Type B pancreatic cell (in vitro differentiated cells): ENCODE data around the gene RASA2. TPM values are rescaled to one million over a fixed set of nuclear protein-coding genes. Genes with fewer than 3 reads are reported as not detected.

Experiments
- DNase-seq: peaks from one replicate; pipeline ENCODE4 v3.0.0; 2021; ENCODE audit warnings: mixed read lengths; ENCODE audit not compliant: unreplicated experiment; ENCODE audit errors: extremely low spot score
- H3K27ac Mint-ChIP-seq: 2 replicates; pipeline ENCODE4 v1.8.0; 2021; ENCODE audit warnings: mild to moderate bottlenecking, mixed read lengths
- H3K27me3 Mint-ChIP-seq: 2 replicates; pipeline ENCODE4 v1.8.0; 2021; ENCODE audit warnings: mixed read lengths
- H3K36me3 Mint-ChIP-seq: 2 replicates; pipeline ENCODE4 v1.8.0; 2021; ENCODE audit warnings: mixed read lengths
- H3K4me1 Mint-ChIP-seq: one replicate; pipeline ENCODE4 v1.8.0; 2021; ENCODE audit warnings: mixed read lengths; ENCODE audit not compliant: unreplicated experiment
- H3K4me3 Mint-ChIP-seq: 2 replicates; pipeline ENCODE4 v1.8.0; 2021; ENCODE audit warnings: mild to moderate bottlenecking, mixed read lengths
- H3K9me3 Mint-ChIP-seq: 2 replicates; pipeline ENCODE4 v1.8.0; 2021; ENCODE audit warnings: mixed read lengths
- total RNA-seq: library from RNA; stranded (reverse); gene quantifications from 2 replicates; pipeline ENCODE4 v1.2.1, GENCODE V29; 2021; ENCODE audit warnings: low replicate concordance
- TF ChIP-seq, protein P1 (sequence below): fragments of 200-600 bp; sonication (generic); conservative IDR thresholded peaks from 2 replicates; pipeline ENCODE4 v1.5.0; 2021; ENCODE audit warnings: antibody characterized with exemption, mild to moderate bottlenecking

Gene RASA2
- total RNA-seq, 1 donor from 2014 or later = 20.3 TPM

- H3K27ac Mint-ChIP-seq = no peak overlapping the region
- no peak overlapping the region for H3K4me3 Mint-ChIP-seq
- DNase-seq = no peak
- TF ChIP-seq, protein P1, sequence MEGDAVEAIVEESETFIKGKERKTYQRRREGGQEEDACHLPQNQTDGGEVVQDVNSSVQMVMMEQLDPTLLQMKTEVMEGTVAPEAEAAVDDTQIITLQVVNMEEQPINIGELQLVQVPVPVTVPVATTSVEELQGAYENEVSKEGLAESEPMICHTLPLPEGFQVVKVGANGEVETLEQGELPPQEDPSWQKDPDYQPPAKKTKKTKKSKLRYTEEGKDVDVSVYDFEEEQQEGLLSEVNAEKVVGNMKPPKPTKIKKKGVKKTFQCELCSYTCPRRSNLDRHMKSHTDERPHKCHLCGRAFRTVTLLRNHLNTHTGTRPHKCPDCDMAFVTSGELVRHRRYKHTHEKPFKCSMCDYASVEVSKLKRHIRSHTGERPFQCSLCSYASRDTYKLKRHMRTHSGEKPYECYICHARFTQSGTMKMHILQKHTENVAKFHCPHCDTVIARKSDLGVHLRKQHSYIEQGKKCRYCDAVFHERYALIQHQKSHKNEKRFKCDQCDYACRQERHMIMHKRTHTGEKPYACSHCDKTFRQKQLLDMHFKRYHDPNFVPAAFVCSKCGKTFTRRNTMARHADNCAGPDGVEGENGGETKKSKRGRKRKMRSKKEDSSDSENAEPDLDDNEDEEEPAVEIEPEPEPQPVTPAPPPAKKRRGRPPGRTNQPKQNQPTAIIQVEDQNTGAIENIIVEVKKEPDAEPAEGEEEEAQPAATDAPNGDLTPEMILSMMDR = no peak
- peaks cover 52% of the 10 kb centered on the region for H3K36me3 Mint-ChIP-seq
- H3K9me3 Mint-ChIP-seq = peaks cover 9% of the 10 kb centered on the region
- no peaks in the 10 kb centered on the region for H3K4me1 Mint-ChIP-seq
- H3K27me3 Mint-ChIP-seq = no peaks in the 10 kb centered on the region
These were observed 107.5 kb downstream of the RASA2 start for GRCh38 chr3:141594357-141594756.

DNA sequence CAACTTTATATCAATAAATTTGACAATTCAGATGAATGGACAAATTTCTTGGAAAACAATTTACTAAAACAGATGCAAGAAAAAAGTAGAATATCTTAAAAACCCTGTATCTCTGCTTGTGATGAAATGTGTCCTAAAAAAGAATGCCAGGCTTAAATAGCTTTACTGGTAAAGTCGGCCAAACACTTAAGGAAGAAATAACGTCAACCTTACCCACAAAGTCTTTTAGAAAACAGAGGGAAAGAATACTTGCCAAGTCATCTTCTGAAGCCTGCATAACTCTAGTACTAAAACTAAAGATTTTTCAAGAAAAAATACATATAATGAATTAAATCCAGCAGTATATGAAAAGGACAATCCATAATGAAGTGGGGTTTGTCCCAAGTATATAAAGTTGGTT lies 111.1 kb downstream of the RASA2 start:
- no peak overlapping the region for H3K4me3 Mint-ChIP-seq
- no peaks in the 10 kb centered on the region for H3K27me3 Mint-ChIP-seq
- TF ChIP-seq, protein P1 = no peak
- H3K27ac Mint-ChIP-seq = no peak overlapping the region
- peaks cover 49% of the 10 kb centered on the region for H3K36me3 Mint-ChIP-seq
- H3K9me3 Mint-ChIP-seq = peaks cover 13% of the 10 kb centered on the region
- no peak for DNase-seq
- no peaks in the 10 kb centered on the region for H3K4me1 Mint-ChIP-seq

DNA sequence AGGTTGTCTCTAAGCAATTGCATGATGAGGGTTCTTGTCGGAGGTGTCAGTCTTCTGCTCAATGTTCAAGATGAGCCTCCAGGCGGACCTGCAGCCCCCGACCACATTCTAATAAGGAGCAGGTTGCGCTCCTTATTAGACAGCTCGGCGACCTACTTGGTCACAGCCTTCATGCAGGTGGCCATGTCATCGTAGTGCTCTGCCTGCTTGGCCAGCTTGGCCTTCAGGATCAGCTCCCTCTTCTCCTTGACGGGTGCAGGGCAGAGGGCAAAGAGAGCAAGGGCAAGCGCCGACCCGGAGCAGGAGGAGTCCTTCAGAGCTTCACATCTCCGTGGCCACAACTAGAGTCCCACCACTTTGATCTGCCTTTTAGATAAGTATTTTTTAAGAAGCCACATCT lies 113.5 kb downstream of the RASA2 start:
- TF ChIP-seq, protein P1 = no peak
- Mint-ChIP-seq H3K27ac (no peak overlapping the region), H3K27me3 (no peaks in the 10 kb centered on the region), H3K36me3 (peaks cover 36% of the 10 kb centered on the region), H3K9me3 (peaks cover 4% of the 10 kb centered on the region), H3K4me1 (no peaks in the 10 kb centered on the region), H3K4me3 (no peak overlapping the region)
- DNase-seq = no peak

- H3K4me3 Mint-ChIP-seq = no peak overlapping the region
- no peak overlapping the region for H3K27ac Mint-ChIP-seq
- H3K9me3 Mint-ChIP-seq = peaks cover 4% of the 10 kb centered on the region
- no peak for DNase-seq
- peaks cover 35% of the 10 kb centered on the region for H3K36me3 Mint-ChIP-seq
- no peaks in the 10 kb centered on the region for H3K27me3 Mint-ChIP-seq
- TF ChIP-seq, protein P1 = no peak
- no peaks in the 10 kb centered on the region for H3K4me1 Mint-ChIP-seq
These were observed 115.9 kb downstream of the RASA2 start for GRCh38 chr3:141602706-141603105.

DNA sequence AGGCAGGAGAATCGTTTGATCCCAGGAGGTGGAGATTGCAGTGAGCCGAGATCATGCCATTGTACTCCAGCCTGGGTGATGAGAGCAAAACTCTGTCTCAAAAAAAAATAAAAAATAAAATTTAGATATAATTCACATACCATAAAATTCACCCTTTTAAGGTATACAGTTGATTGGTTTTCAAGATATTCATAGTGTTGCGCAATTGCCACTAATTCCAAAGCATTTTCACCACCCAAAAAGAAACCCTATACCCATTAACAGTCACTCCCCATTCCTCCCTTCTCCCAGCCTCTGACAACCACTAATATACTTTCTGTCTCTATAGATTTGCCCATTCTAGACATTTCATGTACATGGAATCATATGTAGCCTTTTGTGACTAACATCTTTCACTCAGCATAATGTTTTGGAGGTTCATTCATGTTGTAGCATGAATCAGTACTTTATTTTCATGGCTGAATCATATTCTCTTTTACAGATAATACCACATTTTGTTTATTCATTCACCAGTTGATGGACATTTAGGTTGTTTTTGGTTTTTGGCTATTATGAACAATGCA lies 116.7 kb downstream of the RASA2 start:
- H3K36me3 Mint-ChIP-seq = peaks cover 31% of the 10 kb centered on the region

More for the DNA sequence above, 116.7 kb downstream of the RASA2 start:
- Mint-ChIP-seq H3K9me3 (peaks cover 4% of the 10 kb centered on the region), H3K27me3 (no peaks in the 10 kb centered on the region), H3K4me3 (no peak overlapping the region), H3K4me1 (no peaks in the 10 kb centered on the region), H3K27ac (no peak overlapping the region)
- TF ChIP-seq, protein P1 = no peak
- DNase-seq = no peak
